SU-DHL-6 (cell line): Measurements from ENCODE around the gene OASL.

Source experiments
- H2AFZ ChIP-seq: fragments of 200-600 bp; sonication (generic); 2 replicates; pipeline ENCODE4 v1.6.1; 2014; ENCODE audit warnings: low read depth, mild to moderate bottlenecking, moderate library complexity, mixed read lengths, antibody characterized with exemption, low read length; ENCODE audit not compliant: severe bottlenecking
- H3F3A ChIP-seq: fragments of 200-600 bp; shearing (Covaris generic); 2 replicates; pipeline ENCODE4 v1.6.0; 2016; ENCODE audit warnings: antibody characterized with exemption, mild to moderate bottlenecking; ENCODE audit not compliant: insufficient read depth
- H3K27ac ChIP-seq: fragments of 200-600 bp; sonication (generic); 2 replicates; pipeline ENCODE4 v1.5.1; 2016; ENCODE audit warnings: low read depth, mild to moderate bottlenecking, low read length, moderate library complexity, mixed read lengths
- H3K27me3 ChIP-seq: fragments of 200-600 bp; sonication (generic), shearing (Covaris generic); 2 replicates; pipeline ENCODE4 v1.6.0; 2014; ENCODE audit warnings: mild to moderate bottlenecking, low read length
- H3K36me3 ChIP-seq: fragments of 200-600 bp; sonication (generic); 2 replicates; pipeline ENCODE4 v1.6.1; 2014; ENCODE audit warnings: mild to moderate bottlenecking, low read length, mixed read lengths
- H3K4me2 ChIP-seq: fragments of 300-600, 200-600 bp; shearing (Covaris generic), sonication (generic); 2 replicates; pipeline ENCODE4 v1.6.0; 2014; ENCODE audit warnings: low read length, low read depth, mild to moderate bottlenecking; ENCODE audit not compliant: poor library complexity, severe bottlenecking
- H3K4me3 ChIP-seq: fragments of 200-600 bp; sonication (generic); 2 replicates; pipeline ENCODE4 v1.5.1; 2014; ENCODE audit warnings: antibody characterized with exemption, low read length, mild to moderate bottlenecking, mixed read lengths; ENCODE audit not compliant: insufficient read depth, poor library complexity, severe bottlenecking
- H3K79me2 ChIP-seq: fragments of 200-600 bp; sonication (generic); 2 replicates; pipeline ENCODE4 v1.6.1; 2014; ENCODE audit warnings: mild to moderate bottlenecking, low read length, moderate library complexity; ENCODE audit not compliant: insufficient read depth
- H3K9ac ChIP-seq: fragments of 200-600 bp; sonication (generic); 2 replicates; pipeline ENCODE4 v1.7.0; 2014; ENCODE audit warnings: mild to moderate bottlenecking, low read length
- H3K9me2 ChIP-seq: fragments of 200-600 bp; sonication (generic); replicated peaks from 2 replicates; pipeline ENCODE4 v1.6.1; 2014; ENCODE audit warnings: low read length; ENCODE audit not compliant: insufficient read depth
- H3K9me3 ChIP-seq: fragments of 200-600 bp; sonication (generic); 2 replicates; pipeline ENCODE4 v1.6.1; 2014; ENCODE audit warnings: low read length, mixed read lengths; ENCODE audit not compliant: insufficient read depth
- H4K20me1 ChIP-seq: fragments of 200-600 bp; sonication (generic); 2 replicates; pipeline ENCODE4 v1.6.1; 2014; ENCODE audit warnings: low read depth, mild to moderate bottlenecking, antibody characterized with exemption, low read length, moderate library complexity, mixed read lengths
- CTCF ChIP-seq: fragments of 200-600 bp; sonication (generic); IDR thresholded peaks from one replicate; pipeline ENCODE4 v1.5.1; 2017; ENCODE audit warnings: antibody characterized with exemption, mild to moderate bottlenecking, low read length, moderate library complexity; ENCODE audit not compliant: insufficient read depth, poor library complexity, severe bottlenecking
- EZH2phosphoT487 ChIP-seq: fragments of 200-600 bp; sonication (generic), shearing (Covaris generic); conservative IDR thresholded peaks from 2 replicates; pipeline ENCODE4 v1.6.1; 2018; ENCODE audit warnings: mild to moderate bottlenecking, antibody characterized with exemption, low read length, moderate library complexity, mixed read lengths

Gene OASL

GRCh38 chr12:121015825-121016766, 22.9 kb downstream of the OASL start, which contains the start of gene C12orf43:
Gene C12orf43 (minus strand): TSS chr12:121016487. CDS start chr12:121016474, 13 bp downstream.
- TF ChIP-seq CTCF (no peak), EZH2phosphoT487 (no peak)
- Histone ChIP-seq H3K4me2 (peak within 1 kb of the TSS; percentile 73), H3K9ac (peak within 1 kb of the TSS; percentile 73), H3K9me3 (no peaks in the 10 kb centered on the region), H3K4me3 (peak within 1 kb of the TSS; percentile 82), H3K9me2 (no peaks in the 10 kb centered on the region), H3K79me2 (peaks cover 13% of the 10 kb centered on the region), H2AFZ (peak within 1 kb of the TSS; percentile 37), H3K36me3 (no peaks in the 10 kb centered on the region; the same call in 1 of the 2 replicates), H3K27ac (no peak within 1 kb of the TSS), H3K27me3 (no peaks in the 10 kb centered on the region), H4K20me1 (no peaks in the 10 kb centered on the region), H3F3A (no peaks in the 10 kb centered on the region)

GRCh38 chr12:121013715-121014114, 25.3 kb downstream of the OASL start:
- H3K9me3 ChIP-seq: no peaks in the 10 kb centered on the region
- H3K27me3 ChIP-seq: no peaks in the 10 kb centered on the region
- no peaks in the 10 kb centered on the region; the same call in 1 of the 2 replicates for H3K36me3 ChIP-seq
- no peak overlapping the region for H2AFZ ChIP-seq
- no peak overlapping the region for H3K4me2 ChIP-seq
- no peak overlapping the region for H3K27ac ChIP-seq
- H3K4me3 ChIP-seq: no peak overlapping the region
- no peak for TF ChIP-seq CTCF
- no peak for TF ChIP-seq EZH2phosphoT487
- no peak overlapping the region for H3K9ac ChIP-seq
- H4K20me1 ChIP-seq: no peaks in the 10 kb centered on the region
- H3K79me2 ChIP-seq: peaks cover 13% of the 10 kb centered on the region
- no peaks in the 10 kb centered on the region for H3K9me2 ChIP-seq
- H3F3A ChIP-seq: no peaks in the 10 kb centered on the region

- no peak overlapping the region for H2AFZ ChIP-seq
- no peak overlapping the region for H3K4me2 ChIP-seq
- H3K27me3 ChIP-seq: no peaks in the 10 kb centered on the region
- TF ChIP-seq EZH2phosphoT487 (no peak), CTCF (no peak)
- no peaks in the 10 kb centered on the region for H3K9me2 ChIP-seq
- no peaks in the 10 kb centered on the region for H3K9me3 ChIP-seq
- H3K36me3 ChIP-seq: no peaks in the 10 kb centered on the region; the same call in 1 of the 2 replicates
- no peak overlapping the region for H3K4me3 ChIP-seq
- H3F3A ChIP-seq: no peaks in the 10 kb centered on the region
- no peak overlapping the region for H3K9ac ChIP-seq
- peaks cover 13% of the 10 kb centered on the region for H3K79me2 ChIP-seq
- no peaks in the 10 kb centered on the region for H4K20me1 ChIP-seq
- no peak overlapping the region for H3K27ac ChIP-seq
Observed at GRCh38 chr12:121011820-121012219, 27.2 kb downstream of the OASL start.
